Chondrocyte (in vitro differentiated cells): ENCODE results near the gene CD300C. TPM values are rescaled to one million over a fixed set of nuclear protein-coding genes. Genes with fewer than 3 reads are reported as not detected.
A peak's percentile ranks its signal among the peaks of the same experiment; 100 is the strongest.

ENCODE experiments used
- DNase-seq: peaks from one replicate; pipeline ENCODE4 v3.0.0; 2021; ENCODE audit warnings: mixed read lengths, low spot score
- H3K27ac Mint-ChIP-seq: one replicate; pipeline ENCODE4 v1.8.0; 2021; ENCODE audit warnings: mild to moderate bottlenecking, moderate library complexity, mixed read lengths; ENCODE audit not compliant: unreplicated experiment
- H3K27me3 Mint-ChIP-seq: 2 replicates; pipeline ENCODE4 v1.8.0; 2021; ENCODE audit warnings: low read depth, mixed read lengths
- H3K36me3 Mint-ChIP-seq: 2 replicates; pipeline ENCODE4 v1.8.0; 2021; ENCODE audit warnings: low read depth, mixed read lengths
- H3K4me1 Mint-ChIP-seq: 2 replicates; pipeline ENCODE4 v1.8.0; 2021; ENCODE audit warnings: low read depth, mild to moderate bottlenecking, mixed read lengths
- H3K4me3 Mint-ChIP-seq: one replicate; pipeline ENCODE4 v1.8.0; 2021; ENCODE audit warnings: mild to moderate bottlenecking, moderate library complexity, mixed read lengths; ENCODE audit not compliant: unreplicated experiment
- H3K9me3 Mint-ChIP-seq: 2 replicates; pipeline ENCODE4 v1.8.0; 2021; ENCODE audit warnings: low read depth, mixed read lengths
- total RNA-seq: library from RNA; stranded (reverse); gene quantifications from 3 replicates; pipeline ENCODE4 v1.2.1, GENCODE V29; 2021
- TF ChIP-seq, protein P1 (sequence below): fragments of 200-600 bp; sonication (generic); IDR thresholded peaks from 2 replicates; pipeline ENCODE4 v1.5.0; 2021; ENCODE audit warnings: antibody characterized with exemption, mild to moderate bottlenecking, moderate library complexity

Gene CD300C
- total RNA-seq, 1 donor from 2014 or later, result not detected

GRCh38 chr17:74544991-74545842 is 698 bp downstream of the CD300C start:
- H3K27ac Mint-ChIP-seq, result no peak overlapping the region
- peaks cover 26% of the 10 kb centered on the region for H3K27me3 Mint-ChIP-seq
- no peaks in the 10 kb centered on the region for H3K9me3 Mint-ChIP-seq
- no peaks in the 10 kb centered on the region for H3K4me1 Mint-ChIP-seq
- H3K4me3 Mint-ChIP-seq, result no peak overlapping the region
- peak; percentile 73 for DNase-seq
- TF ChIP-seq, protein P1, sequence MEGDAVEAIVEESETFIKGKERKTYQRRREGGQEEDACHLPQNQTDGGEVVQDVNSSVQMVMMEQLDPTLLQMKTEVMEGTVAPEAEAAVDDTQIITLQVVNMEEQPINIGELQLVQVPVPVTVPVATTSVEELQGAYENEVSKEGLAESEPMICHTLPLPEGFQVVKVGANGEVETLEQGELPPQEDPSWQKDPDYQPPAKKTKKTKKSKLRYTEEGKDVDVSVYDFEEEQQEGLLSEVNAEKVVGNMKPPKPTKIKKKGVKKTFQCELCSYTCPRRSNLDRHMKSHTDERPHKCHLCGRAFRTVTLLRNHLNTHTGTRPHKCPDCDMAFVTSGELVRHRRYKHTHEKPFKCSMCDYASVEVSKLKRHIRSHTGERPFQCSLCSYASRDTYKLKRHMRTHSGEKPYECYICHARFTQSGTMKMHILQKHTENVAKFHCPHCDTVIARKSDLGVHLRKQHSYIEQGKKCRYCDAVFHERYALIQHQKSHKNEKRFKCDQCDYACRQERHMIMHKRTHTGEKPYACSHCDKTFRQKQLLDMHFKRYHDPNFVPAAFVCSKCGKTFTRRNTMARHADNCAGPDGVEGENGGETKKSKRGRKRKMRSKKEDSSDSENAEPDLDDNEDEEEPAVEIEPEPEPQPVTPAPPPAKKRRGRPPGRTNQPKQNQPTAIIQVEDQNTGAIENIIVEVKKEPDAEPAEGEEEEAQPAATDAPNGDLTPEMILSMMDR, result no peak
- H3K36me3 Mint-ChIP-seq, result no peaks in the 10 kb centered on the region

- peak; percentile 66 for DNase-seq
- Mint-ChIP-seq H3K9me3 (no peaks in the 10 kb centered on the region), H3K27ac (no peak overlapping the region), H3K27me3 (peaks cover 34% of the 10 kb centered on the region), H3K36me3 (no peaks in the 10 kb centered on the region), H3K4me1 (no peaks in the 10 kb centered on the region), H3K4me3 (no peak overlapping the region)
- TF ChIP-seq, protein P1, result no peak
These were observed 1.8 kb downstream of the CD300C start for GRCh38 chr17:74543891-74544760.

DNA sequence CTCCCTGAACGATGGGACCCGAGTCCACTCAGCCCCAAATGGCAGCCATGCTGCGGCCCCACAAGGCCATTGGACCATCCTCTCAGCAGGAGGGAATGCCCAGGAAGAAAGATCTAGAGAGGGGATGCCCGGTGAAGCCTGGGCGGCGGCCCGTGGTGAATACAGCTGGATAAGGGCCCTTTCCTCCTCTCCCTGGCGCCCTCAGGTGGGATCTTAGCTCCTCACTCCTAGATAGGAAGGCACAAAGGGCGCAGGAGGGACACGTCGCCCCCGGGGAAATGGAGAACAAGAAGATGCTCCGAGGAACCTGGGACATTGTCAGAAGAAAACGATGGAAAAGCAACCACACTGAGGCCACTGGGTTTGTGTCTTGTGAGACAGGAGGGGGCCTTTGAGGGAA is 2.5 kb downstream of the CD300C start:
- no peak overlapping the region for H3K27ac Mint-ChIP-seq

DNA sequence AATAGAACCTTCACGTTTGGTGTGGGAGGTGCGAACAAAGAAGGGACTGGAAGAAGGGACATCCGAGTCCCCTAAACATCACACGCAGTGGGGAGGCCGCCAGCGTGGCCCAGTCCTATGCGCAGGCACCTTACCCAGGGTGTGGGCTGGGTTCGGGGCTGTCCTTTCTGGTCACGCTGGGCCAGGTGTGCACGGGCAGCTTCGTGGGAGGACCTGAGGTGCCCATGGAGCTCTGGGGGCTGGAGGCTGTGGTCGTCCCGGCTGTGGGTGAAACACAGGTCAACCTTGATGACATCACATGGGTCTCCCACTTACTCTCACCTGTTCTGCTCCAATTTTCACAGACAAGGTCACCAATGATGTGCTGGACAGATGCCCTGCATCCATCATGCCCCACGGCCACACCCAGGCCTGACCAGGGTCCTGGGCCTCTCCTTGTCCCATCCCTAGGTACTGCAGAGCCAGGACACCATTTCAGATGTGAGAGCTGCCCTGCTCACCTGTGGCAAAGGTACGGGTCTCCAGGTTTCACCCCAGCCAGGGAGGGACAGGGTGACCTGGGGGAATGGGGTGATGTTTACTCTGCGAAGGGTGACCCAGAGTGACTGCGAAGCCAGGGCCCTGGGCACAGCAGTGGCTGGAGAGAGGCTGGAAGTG is 3.1 kb downstream of the CD300C start:
- H3K36me3 Mint-ChIP-seq, result peaks cover 2% of the 10 kb centered on the region

More for the DNA sequence above, 2.5 kb downstream of the CD300C start:
- H3K4me3 Mint-ChIP-seq, result no peak overlapping the region
- TF ChIP-seq, protein P1, result no peak
- H3K27me3 Mint-ChIP-seq, result peaks cover 35% of the 10 kb centered on the region
- peaks cover 2% of the 10 kb centered on the region for H3K36me3 Mint-ChIP-seq
- H3K4me1 Mint-ChIP-seq, result no peaks in the 10 kb centered on the region
- no peak for DNase-seq
- H3K9me3 Mint-ChIP-seq, result no peaks in the 10 kb centered on the region

More for the DNA sequence above, 3.1 kb downstream of the CD300C start:
- peak; percentile 84 for DNase-seq
- Mint-ChIP-seq H3K27ac (no peak overlapping the region), H3K9me3 (no peaks in the 10 kb centered on the region), H3K27me3 (peaks cover 41% of the 10 kb centered on the region), H3K4me1 (no peaks in the 10 kb centered on the region), H3K4me3 (no peak overlapping the region)
- TF ChIP-seq, protein P1, result no peak
